ENCODE results near the gene MUC5AC. TPM values are rescaled to one million over a fixed set of nuclear protein-coding genes. Genes with fewer than 3 reads are reported as not detected.
"Not testable (repeated sequence)": the region's sequence is repeated elsewhere in the genome, so short reads cannot be mapped to it uniquely, and the experiment has no call there.

The MUC5AC gene
- total RNA-seq, 1 donor from 2014 or later: not detected

DNA sequence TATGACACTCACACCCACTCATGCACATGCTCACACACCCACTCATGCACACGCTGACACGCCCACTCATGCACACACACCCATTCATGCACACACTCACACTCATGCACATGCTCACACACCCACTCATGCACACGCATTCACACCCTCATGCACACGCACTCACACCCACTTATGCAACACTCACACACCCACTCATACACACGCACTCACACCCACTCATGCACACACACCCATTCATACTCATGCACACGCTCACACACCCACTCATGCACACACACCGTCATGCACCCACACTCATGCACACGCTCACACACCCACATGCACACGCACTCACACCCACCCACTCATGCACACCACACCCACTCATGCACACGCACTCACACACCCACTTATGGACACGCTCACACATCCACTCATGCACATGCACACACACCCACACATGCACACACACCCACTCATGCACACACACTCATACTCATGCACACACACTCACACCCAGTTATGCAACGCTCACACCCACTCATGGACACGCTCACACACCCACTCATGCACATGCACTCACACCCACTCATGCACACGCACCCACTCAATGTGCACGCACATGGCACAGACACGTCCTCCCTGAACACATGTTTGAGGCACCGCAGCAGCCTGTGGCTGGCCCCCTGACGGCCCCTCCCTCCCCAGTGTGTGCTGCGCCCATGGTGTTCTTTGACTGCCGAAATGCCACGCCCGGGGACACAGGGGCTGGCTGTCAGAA is 17.9 kb downstream of the MUC5AC start:
- intact Hi-C loops (cut with micrococcal nuclease): no loop called here

GRCh38 chr11:1176224-1177019 is 18.7 kb downstream of the MUC5AC start:
- intact Hi-C loops (cut with micrococcal nuclease): no loop called here

DNA sequence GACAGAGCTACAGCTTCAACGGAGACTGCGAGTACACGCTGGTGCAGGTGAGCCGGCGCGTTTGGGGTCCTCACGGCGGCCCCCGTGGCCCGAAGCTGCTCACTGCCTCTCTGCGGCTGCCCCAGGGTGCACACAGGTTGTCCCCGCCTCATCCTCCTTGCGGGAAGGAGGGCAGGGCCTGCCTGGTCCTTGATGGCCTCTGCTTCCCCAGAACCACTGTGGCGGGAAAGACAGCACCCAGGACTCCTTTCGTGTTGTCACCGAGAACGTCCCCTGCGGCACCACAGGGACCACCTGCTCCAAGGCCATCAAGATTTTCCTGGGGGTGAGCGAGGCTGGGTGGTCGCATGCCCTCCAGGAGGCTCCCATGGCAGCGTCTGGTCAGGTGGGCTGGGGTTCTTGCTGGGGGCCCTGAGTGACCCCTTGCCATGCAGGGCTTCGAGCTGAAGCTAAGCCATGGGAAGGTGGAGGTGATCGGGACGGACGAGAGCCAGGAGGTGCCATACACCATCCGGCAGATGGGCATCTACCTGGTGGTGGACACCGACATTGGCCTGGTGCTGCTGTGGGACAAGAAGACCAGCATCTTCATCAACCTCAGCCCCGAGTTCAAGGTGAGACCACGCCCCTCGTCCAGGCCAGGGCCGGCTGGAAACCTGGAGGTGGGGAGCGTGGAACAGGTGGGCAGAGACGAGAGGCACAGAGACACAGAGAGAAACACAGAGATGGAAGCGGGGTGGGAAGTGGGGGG is 19.4 kb downstream of the MUC5AC start:
- intact Hi-C loops (cut with micrococcal nuclease): no loop called here

DNA sequence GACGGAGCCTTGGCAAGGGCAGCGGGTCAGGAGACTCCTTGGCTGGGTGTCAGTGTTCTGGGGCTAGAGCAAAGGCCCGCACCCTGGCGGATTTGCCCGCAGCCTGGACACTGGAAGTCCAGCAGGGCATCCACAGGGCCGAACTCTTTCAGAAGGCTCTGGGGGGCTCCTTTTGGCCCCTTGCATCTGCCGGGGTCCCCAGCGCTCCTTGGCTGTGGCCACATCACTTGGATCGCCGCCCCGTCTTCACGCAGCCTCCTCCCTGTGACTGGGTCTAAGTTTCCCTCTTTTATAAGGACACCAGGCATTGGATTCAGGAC is 20.0 kb downstream of the MUC5AC start:
- intact Hi-C loops (cut with micrococcal nuclease): no loop called here

DNA sequence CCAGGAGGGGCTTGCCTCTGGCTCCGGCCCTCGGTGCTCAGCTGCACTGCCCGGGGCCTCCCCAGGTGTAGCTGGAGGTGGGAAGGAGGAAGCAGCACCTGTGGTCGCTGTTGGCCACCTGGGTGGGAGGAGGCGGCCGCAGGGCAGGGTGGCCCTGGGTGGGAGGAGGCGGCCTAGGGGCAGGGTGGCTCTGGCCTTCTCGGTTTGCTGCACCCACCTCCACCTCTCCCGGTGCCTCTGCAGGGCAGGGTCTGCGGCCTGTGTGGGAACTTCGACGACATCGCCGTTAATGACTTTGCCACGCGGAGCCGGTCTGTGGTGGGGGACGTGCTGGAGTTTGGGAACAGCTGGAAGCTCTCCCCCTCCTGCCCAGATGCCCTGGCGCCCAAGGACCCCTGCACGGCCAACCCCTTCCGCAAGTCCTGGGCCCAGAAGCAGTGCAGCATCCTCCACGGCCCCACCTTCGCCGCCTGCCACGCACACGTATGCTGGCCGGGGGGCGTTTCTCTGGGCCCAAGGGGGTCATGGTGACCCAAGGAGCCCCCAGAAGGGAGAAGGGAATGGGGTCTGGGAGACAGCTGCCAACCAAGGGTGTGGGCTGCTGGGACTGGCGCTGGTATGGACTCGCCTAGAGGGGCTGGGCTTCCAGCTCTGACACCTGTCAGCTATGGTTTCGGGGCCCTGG is 20.6 kb downstream of the MUC5AC start:
- intact Hi-C loops (cut with micrococcal nuclease): no loop called here

GRCh38 chr11:1178906-1179305 is 21.2 kb downstream of the MUC5AC start:
- intact Hi-C loops (cut with micrococcal nuclease): no loop called here

DNA sequence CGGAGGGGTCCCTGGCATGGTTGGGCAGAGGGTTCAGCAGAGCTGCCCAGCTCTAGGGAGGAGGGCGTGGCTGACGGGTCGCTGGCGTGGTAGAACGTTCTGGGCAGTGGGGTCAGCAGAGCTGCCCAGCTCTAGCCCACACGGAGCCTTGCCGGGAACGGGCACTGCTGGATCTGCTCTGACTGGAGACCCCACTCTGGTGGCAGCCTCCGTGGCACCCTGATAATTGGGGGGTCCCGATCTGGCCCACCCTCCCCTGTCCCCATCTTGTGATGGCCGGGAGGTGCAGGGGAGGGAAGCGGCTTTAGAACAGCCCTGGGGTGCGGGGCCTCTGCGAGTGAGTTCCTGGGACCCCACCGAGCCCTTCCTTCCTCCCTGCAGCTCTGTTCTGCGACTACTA is 21.9 kb downstream of the MUC5AC start:
- intact Hi-C loops (cut with micrococcal nuclease): no loop called here

GRCh38 chr11:1180171-1180570 is 22.4 kb downstream of the MUC5AC start:
- intact Hi-C loops (cut with micrococcal nuclease): no loop called here

- intact Hi-C loops (cut with micrococcal nuclease): no loop called here
Observed at GRCh38 chr11:1180947-1181391, 23.2 kb downstream of the MUC5AC start.

DNA sequence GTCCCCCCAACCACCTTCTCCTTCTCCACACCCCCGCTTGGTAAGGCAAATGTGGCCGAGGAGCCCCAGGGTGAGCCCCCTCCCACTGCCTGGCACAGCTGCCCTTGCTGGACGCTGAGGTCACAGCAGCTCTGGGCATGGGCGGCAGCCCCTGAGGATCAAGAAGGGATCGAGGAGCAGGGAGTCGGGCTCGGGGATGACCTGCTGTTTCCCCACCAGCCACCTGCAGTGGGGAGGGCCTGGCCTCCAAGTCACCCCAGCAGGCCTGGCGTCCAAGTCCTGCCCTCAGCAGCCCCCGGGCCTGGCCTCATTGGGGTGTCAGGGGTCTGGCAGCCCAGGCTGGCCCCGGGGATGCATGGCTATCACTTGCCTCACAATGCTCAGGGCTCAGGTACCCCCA is 23.7 kb downstream of the MUC5AC start:
- intact Hi-C loops (cut with micrococcal nuclease): no loop called here

- intact Hi-C loops (cut with micrococcal nuclease): no loop called here
Observed at GRCh38 chr11:1181853-1182535, 24.2 kb downstream of the MUC5AC start.

DNA sequence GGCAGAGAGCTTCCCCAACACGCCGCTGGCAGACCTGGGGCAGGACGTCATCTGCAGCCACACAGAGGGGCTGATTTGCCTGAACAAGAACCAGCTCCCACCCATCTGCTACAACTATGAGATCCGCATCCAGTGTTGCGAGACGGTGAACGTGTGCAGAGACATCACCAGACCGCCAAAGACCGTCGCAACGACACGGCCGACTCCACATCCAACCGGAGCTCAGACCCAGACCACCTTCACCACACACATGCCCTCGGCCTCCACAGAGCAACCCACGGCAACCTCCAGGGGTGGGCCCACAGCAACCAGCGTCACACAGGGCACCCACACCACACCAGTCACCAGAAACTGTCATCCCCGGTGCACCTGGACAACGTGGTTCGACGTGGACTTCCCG is 26.4 kb downstream of the MUC5AC start:
- intact Hi-C loops (cut with micrococcal nuclease): not testable (repeated sequence)

DNA sequence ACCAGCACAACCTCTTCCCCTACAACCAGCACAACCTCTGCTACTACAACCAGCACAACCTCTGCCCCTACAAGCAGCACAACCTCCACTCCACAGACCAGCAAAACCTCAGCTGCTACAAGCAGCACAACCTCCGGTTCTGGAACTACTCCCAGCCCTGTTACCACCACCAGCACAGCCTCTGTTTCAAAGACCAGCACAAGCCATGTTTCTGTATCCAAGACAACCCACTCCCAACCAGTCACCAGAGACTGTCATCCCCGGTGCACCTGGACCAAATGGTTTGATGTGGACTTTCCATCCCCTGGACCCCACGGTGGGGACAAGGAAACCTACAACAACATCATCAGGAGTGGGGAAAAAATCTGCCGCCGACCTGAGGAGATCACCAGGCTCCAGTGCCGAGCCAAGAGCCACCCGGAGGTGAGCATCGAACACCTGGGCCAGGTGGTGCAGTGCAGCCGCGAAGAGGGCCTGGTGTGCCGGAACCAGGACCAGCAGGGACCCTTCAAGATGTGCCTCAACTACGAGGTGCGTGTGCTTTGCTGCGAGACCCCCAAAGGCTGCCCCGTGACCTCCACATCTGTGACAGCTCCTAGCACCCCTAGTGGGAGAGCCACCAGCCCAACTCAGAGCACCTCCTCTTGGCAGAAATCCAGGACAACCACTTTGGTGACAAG is 30.8 kb downstream of the MUC5AC start:
- intact Hi-C loops (cut with micrococcal nuclease): not testable (repeated sequence)

DNA sequence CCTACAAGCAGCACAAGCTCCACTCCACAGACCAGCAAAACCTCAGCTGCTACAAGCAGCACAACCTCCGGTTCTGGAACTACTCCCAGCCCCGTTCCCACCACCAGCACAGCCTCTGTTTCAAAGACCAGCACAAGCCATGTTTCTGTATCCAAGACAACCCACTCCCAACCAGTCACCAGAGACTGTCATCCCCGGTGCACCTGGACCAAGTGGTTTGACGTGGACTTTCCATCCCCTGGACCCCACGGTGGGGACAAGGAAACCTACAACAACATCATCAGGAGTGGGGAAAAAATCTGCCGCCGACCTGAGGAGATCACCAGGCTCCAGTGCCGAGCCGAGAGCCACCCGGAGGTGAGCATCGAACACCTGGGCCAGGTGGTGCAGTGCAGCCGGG is 32.1 kb downstream of the MUC5AC start:
- intact Hi-C loops (cut with micrococcal nuclease): not testable (repeated sequence)

DNA sequence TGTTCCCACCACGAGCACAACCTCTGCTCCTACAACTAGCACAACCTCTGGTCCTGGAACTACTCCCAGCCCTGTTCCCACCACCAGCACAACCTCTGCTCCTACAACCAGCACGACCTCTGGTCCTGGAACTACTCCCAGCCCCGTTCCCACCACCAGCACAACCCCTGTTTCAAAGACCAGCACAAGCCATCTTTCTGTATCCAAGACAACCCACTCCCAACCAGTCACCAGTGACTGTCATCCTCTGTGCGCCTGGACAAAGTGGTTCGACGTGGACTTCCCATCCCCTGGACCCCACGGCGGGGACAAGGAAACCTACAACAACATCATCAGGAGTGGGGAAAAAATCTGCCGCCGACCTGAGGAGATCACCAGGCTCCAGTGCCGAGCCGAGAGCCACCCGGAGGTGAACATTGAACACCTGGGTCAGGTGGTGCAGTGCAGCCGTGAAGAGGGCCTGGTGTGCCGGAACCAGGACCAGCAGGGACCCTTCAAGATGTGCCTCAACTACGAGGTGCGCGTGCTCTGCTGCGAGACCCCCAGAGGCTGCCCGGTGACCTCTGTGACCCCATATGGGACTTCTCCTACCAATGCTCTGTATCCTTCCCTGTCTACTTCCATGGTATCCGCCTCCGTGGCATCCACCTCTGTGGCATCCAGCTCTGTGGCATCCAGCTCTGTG is 34.2 kb downstream of the MUC5AC start:
- intact Hi-C loops (cut with micrococcal nuclease): not testable (repeated sequence)

GRCh38 chr11:1192741-1193325 is 35.1 kb downstream of the MUC5AC start:
- intact Hi-C loops (cut with micrococcal nuclease): no loop called here

- intact Hi-C loops (cut with micrococcal nuclease): no loop called here
Observed at GRCh38 chr11:1193326-1194230, 35.8 kb downstream of the MUC5AC start.

- intact Hi-C loops (cut with micrococcal nuclease): no loop called here
Observed at GRCh38 chr11:1194231-1194976, 36.7 kb downstream of the MUC5AC start.
